Heart right ventricle (tissue), 16 donors: Measurements from ENCODE around the gene ASB10. TPM values are rescaled to one million over a fixed set of nuclear protein-coding genes. Genes with fewer than 3 reads are reported as not detected.

Source experiments
- ATAC-seq, 8 donors: fragments of 200-7000 bp; cut with Tn5 transposase; one replicate each; pipeline ENCODE4 v1.9.1; 2020; ENCODE audit warnings: mild to moderate bottlenecking in 8 of 8, moderate library complexity in 8 of 8, moderate number of reproducible peaks in 1 of 8
- DNase-seq, 2 donors: peaks; one replicate each; pipeline ENCODE4 v3.0.0-alpha.2; 2020
- H3K27ac ChIP-seq, 10 donors: fragments of 200-600 bp; sonication (generic) in 2 of 10; one replicate each; pipeline versions ENCODE4 v1.5.0 to v1.8.0; 2020 to 2022; ENCODE audit warnings: mild to moderate bottlenecking in 3 of 10
- H3K27me3 ChIP-seq, 7 donors: fragments of 200-600 bp; one replicate each; pipeline ENCODE4 v1.8.0; 2021 to 2022; ENCODE audit warnings: mild to moderate bottlenecking in 2 of 7
- H3K36me3 ChIP-seq, 9 donors: fragments of 200-600 bp; sonication (generic) in 1 of 9; one replicate each; pipeline versions ENCODE4 v1.5.0 to v1.8.0; 2020 to 2022; ENCODE audit warnings: mild to moderate bottlenecking in 2 of 9
- H3K4me1 ChIP-seq, 9 donors: fragments of 200-600 bp; sonication (generic) in 1 of 9; one replicate each; pipeline versions ENCODE4 v1.5.0 to v1.8.0; 2020 to 2022; ENCODE audit warnings: mild to moderate bottlenecking in 4 of 9
- H3K4me3 ChIP-seq, 10 donors: fragments of 200-600 bp; sonication (generic) in 2 of 10; one replicate each; pipeline versions ENCODE4 v1.5.0 to v1.8.0; 2020 to 2022; ENCODE audit warnings: mild to moderate bottlenecking in 7 of 10, moderate library complexity in 2 of 10
- H3K9me3 ChIP-seq, 11 donors: fragments of 200-600 bp in 10 of 11; sonication (generic) in 2 of 11; one replicate each; pipeline versions ENCODE4 v1.5.0 to v1.8.0; 2013 to 2022; ENCODE audit warnings: mild to moderate bottlenecking in 2 of 11, control low read depth in 1 of 11, moderate library complexity in 1 of 11
- CTCF ChIP-seq, 9 donors: fragments of 200-600 bp; sonication (generic) in 2 of 9; IDR thresholded peaks; one replicate each; pipeline versions ENCODE4 v1.5.0 to v1.8.0; 2021 to 2022; ENCODE audit warnings: antibody characterized with exemption in 9 of 9, mild to moderate bottlenecking in 5 of 9, moderate library complexity in 1 of 9
- WGBS, 2 donors: extraction: QIAGEN DNeasy Blood & Tissue Kit; methylation state at CpG; one replicate each; pipeline ENCODE4 v1.1.7; 2013; ENCODE audit warnings: inconsistent platforms in 1 of 2; 5-methylcytosine and 5-hydroxymethylcytosine counted together
- intact Hi-C, 10 donors: fragments of 100-400 bp; cut with DNase I; formaldehyde crosslinking; loops; one replicate each; pipeline versions ENCODE4 v1.11.1 to v1.14.2; 2022
- polyA plus RNA-seq, 2 donors: library from polyadenylated mRNA; stranded (reverse); fragments of 200-250 nt; gene quantifications; one replicate each; pipeline ENCODE4 v1.2.3, GENCODE V29; 2013
- total RNA-seq, 10 donors: library from RNA; stranded (reverse); fragmentation: NEBNext Ultra II Directional in 3 of 10; extraction: Animal tissue kit (Norgen Biotek cat#: 25700) in 3 of 10; gene quantifications; one replicate each; pipeline versions ENCODE4 v1.2.1 to v1.2.4, GENCODE V29; 2021 to 2023
- donor health status: Arrhythmogenic right ventricular cardiomyopathy.
- donor health status: ischemic (EF 13 %, LVEDD 7.1; RV severe dilation, severe dysfunction).
- donor health status: healthy with polysubstance abuse.
- donor health status: DM: no; HTN: yes; CAD: no.
- donor health status: DM: no; HTN: no; CAD: no.
- donor health status: ischemic (EF 25% LVEDD 6.9; RV normal size, moderate dysfunction).
- donor health status: ischemic (EF 25% LVEDD 5.7; RV mildly dilated, moderate dysfunction).
- donor health status: healthy.
- donor health status: DM: yes; HTN: yes; CAD: no.
- donor health status: Ischemic cardiomyopathy.
- donor health status: ischemic (EF 35%, LVEDD 5.7; RV mildly dilated, moderate dysfunction).
- donor health status: nonischemic (EF 11% LVEDD 7.7; RV severe dilation, severe dysfunction).
- donor health status: DM: yes; HTN: yes; CAD: no.
- donor health status: PGD.
- donor health status: ischemic (EF 29% LVEDD 5.4; RV normal size, mild dysfunction).
- donor health status: nonischemic (EF 23%, LVEDD 6.1; RV moderate dilation, normal function).

The ASB10 gene
- total and polyA plus RNA-seq, 12 donors, result 7.2 to 63.4 (median 29.1) TPM

GRCh38 chr7:151191544-151191943, 4.5 kb upstream of the ASB10 start:
- TF ChIP-seq CTCF (IDR thresholded peaks at IDR 0.05), result no peak
- ATAC-seq (no peak), DNase-seq (no peak)
- Histone ChIP-seq H3K9me3 (no peaks in the 10 kb centered on the region), H3K4me1 (peaks cover 0 to 18% (median 0%) of the 10 kb centered on the region in 9 donors), H3K4me3 (no peak overlapping the region), H3K36me3 (no peaks in the 10 kb centered on the region), H3K27ac (no peak overlapping the region), H3K27me3 (peaks cover 0 to 12% (median 0%) of the 10 kb centered on the region in 7 donors)
- intact Hi-C loops, result no loop called here
- WGBS, 2 donors, result 80 to 85% methylated on average over 12 of the region's 12 CpGs

- Histone ChIP-seq H3K4me1 (peaks cover 0 to 35% (median 0%) of the 10 kb centered on the region in 9 donors), H3K27ac (no peak overlapping the region), H3K9me3 (no peaks in the 10 kb centered on the region), H3K36me3 (no peaks in the 10 kb centered on the region), H3K4me3 (no peak overlapping the region), H3K27me3 (peaks cover 0 to 4% (median 0%) of the 10 kb centered on the region in 7 donors)
- TF ChIP-seq CTCF (IDR thresholded peaks at IDR 0.05), result no peak
- intact Hi-C loops, result loop anchor here in 2 of 10 donors (10.0 kb wide), 2 partner anchors 56 to 1874 kb away; partner anchors contain the start of gene SMARCD3 (in 1 of the 2)
- no peak for DNase-seq
- 72 to 80% methylated on average over 4 of the region's 4 CpGs for WGBS, 2 donors
- no peak for ATAC-seq
These were observed 2.0 kb upstream of the ASB10 start for GRCh38 chr7:151189038-151189437.

- Histone ChIP-seq H3K9me3 (no peaks in the 10 kb centered on the region), H3K27ac (peak overlapping the region; percentile 68 to 93 (median 89)), H3K36me3 (no peaks in the 10 kb centered on the region), H3K27me3 (peaks cover 0 to 4% (median 0%) of the 10 kb centered on the region in 7 donors), H3K4me1 (peaks cover 0 to 35% (median 0%) of the 10 kb centered on the region in 9 donors), H3K4me3 (no peak overlapping the region)
- intact Hi-C loops, result loop anchor here in 2 of 10 donors (10.0 kb wide), 2 partner anchors 57 to 1873 kb away; partner anchors contain the start of gene SMARCD3 (in 1 of the 2)
- no peak for DNase-seq
- TF ChIP-seq CTCF (IDR thresholded peaks at IDR 0.05), result no peak
- 36 to 47% methylated on average over 5 of the region's 5 CpGs for WGBS, 2 donors
- ATAC-seq, result no peak
These were observed 1.1 kb upstream of the ASB10 start for GRCh38 chr7:151188252-151188542.

GRCh38 chr7:151187409-151188251, 580 bp upstream of the ASB10 start:
- DNase-seq, result peak; percentile 62 to 66

More at GRCh38 chr7:151187409-151188251, 580 bp upstream of the ASB10 start:
- intact Hi-C loops, result loop anchor here in 2 of 10 donors (10.0 kb wide), 2 partner anchors 57 to 1873 kb away; partner anchors contain the start of gene SMARCD3 (in 1 of the 2)
- H3K27me3 ChIP-seq, result peaks cover 0 to 4% (median 0%) of the 10 kb centered on the region in 7 donors
- no peaks in the 10 kb centered on the region for H3K9me3 ChIP-seq
- H3K4me1 ChIP-seq, result peaks cover 0 to 35% (median 0%) of the 10 kb centered on the region in 9 donors
- H3K27ac ChIP-seq, result peak overlapping the region; percentile 68 to 93 (median 89)
- 48 to 59% methylated on average over 22 of the region's 22 CpGs for WGBS, 2 donors
- no peaks in the 10 kb centered on the region for H3K36me3 ChIP-seq
- H3K4me3 ChIP-seq, result peak overlapping the region in 9 of 10 donors; percentile 28 to 52 (median 44)
- no peak for TF ChIP-seq CTCF (IDR thresholded peaks at IDR 0.05)
- peak; percentile 75 to 92 (median 87) for ATAC-seq
